Peyer's patch (tissue), 4 donors: ENCODE results near the gene RIPPLY3.

Source experiments
- POLR2A ChIP-seq, 2 donors: fragments of 450-650 bp; IDR thresholded peaks; one replicate each; pipeline ENCODE4 v1.5.1; 2017; ENCODE audit warnings: antibody characterized with exemption in 2 of 2, mild to moderate bottlenecking in 2 of 2, moderate library complexity in 2 of 2
- TF ChIP-seq, protein P1 (sequence below), 6 experiments: fragments of 450-650 bp in 4 of 6; fragments of 200-600 bp in 2 of 6; sonication (generic) in 1 of 6; IDR thresholded peaks; one replicate each; pipeline ENCODE4 v1.5.1; 2017 to 2019; ENCODE audit warnings: antibody characterized with exemption in 6 of 6, mild to moderate bottlenecking in 3 of 6, moderate library complexity in 1 of 6

DNA sequence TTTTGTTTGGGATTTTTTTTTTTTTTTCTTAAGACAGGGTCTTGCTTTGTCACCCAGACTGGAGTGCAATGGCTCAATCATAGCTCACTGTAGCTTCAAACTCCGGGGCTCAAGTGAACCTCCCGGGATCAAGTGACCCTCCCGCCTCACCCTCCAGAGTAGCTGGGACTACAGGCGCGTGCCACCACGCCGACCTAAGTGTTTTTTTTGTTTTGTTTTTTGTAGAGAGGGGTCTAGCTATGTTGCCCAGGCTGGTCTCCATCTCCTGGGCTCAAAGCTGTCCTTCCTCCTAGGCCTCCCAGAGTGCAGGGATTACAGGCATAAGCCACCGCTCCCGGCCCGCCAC lies 40.8 kb upstream of the RIPPLY3 start:
- TF ChIP-seq, protein P1, sequence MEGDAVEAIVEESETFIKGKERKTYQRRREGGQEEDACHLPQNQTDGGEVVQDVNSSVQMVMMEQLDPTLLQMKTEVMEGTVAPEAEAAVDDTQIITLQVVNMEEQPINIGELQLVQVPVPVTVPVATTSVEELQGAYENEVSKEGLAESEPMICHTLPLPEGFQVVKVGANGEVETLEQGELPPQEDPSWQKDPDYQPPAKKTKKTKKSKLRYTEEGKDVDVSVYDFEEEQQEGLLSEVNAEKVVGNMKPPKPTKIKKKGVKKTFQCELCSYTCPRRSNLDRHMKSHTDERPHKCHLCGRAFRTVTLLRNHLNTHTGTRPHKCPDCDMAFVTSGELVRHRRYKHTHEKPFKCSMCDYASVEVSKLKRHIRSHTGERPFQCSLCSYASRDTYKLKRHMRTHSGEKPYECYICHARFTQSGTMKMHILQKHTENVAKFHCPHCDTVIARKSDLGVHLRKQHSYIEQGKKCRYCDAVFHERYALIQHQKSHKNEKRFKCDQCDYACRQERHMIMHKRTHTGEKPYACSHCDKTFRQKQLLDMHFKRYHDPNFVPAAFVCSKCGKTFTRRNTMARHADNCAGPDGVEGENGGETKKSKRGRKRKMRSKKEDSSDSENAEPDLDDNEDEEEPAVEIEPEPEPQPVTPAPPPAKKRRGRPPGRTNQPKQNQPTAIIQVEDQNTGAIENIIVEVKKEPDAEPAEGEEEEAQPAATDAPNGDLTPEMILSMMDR (IDR thresholded peaks at IDR 0.05), result no peak
- no peak for TF ChIP-seq POLR2A (IDR thresholded peaks at IDR 0.05)
